Body of pancreas (tissue), 4 donors: ENCODE measurements around the gene CYP19A1.

Experiments used
- CTCF ChIP-seq, 7 experiments: fragments of 450-650 bp in 4 of 7; fragments of 200-600 bp in 3 of 7; sonication (generic) in 3 of 7; IDR thresholded peaks; one replicate each; pipeline ENCODE4 v1.5.1; 2016 to 2019; ENCODE audit warnings: antibody characterized with exemption in 7 of 7
- POLR2A ChIP-seq, 3 donors: fragments of 450-650 bp; IDR thresholded peaks; one replicate each; pipeline ENCODE4 v1.6.1; 2016; ENCODE audit warnings: antibody characterized with exemption in 3 of 3, mild to moderate bottlenecking in 2 of 3

- TF ChIP-seq CTCF (IDR thresholded peaks at IDR 0.05) (no peak), POLR2A (IDR thresholded peaks at IDR 0.05) (no peak)
Observed at GRCh38 chr15:51348688-51349087, 10.3 kb upstream of the CYP19A1 start.
